ENCODE results near the gene CD52. TPM values are rescaled to one million over a fixed set of nuclear protein-coding genes. Genes with fewer than 3 reads are reported as not detected.
A peak's percentile ranks its signal among the peaks of the same experiment; 100 is the strongest.

CD52 gene
- total RNA-seq, 1 experiment from 2014 or later: 2.8 TPM

DNA sequence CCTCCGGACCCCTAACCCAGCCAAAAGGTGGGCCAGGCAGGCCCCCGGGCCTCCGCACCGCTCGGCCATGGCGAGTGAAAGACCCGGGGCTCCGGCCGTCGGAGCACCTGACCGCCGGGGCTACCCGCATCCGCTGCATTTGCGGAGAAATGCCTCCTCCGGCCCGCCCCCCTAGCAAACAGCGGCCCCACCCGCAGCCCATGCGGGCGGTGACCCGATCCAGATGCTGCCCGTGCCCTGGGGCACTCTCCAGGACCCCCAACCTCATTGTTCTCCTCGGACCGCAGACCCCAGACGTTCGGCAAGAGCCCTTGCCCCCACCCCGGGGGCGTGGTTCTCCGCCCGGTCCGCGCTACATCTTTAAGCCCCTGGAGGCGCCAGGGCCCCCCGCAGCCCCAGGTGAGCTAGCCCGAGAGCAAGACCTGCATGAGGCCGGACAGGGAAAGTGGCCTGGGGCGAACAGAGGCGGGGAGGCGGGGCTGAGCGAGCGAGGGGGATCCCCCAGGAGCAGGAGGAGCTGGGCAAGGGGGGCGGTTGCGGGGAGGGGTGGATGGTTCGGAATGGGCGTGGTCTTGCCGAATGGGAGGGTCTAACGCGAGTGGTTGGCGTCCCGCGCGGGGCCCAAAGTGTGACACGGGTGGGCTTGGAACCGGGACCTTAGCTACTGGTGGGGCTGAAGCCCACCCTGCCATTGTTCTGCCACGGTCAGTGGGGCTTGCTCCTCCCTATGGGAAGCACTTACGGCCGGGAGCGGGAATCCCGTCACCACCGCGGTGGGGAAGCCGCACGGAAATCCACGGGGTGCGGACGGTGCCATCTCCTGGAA is 42.4 kb downstream of the CD52 start (continued):
- TF ChIP-seq ZNF317 (CRISPR knock-in tag; IDR thresholded peaks at IDR 0.05; ENCODE audit: borderline replicate concordance, low read depth) (no peak), SP1 (CRISPR knock-in tag; conservative IDR thresholded peaks at IDR 0.05) (peak; percentile 84; the same call in 1 of the 2 replicates), ZNF423 (CRISPR knock-in tag; IDR thresholded peaks at IDR 0.05) (peak; percentile 71)
- TF ChIP-seq, protein P1, sequence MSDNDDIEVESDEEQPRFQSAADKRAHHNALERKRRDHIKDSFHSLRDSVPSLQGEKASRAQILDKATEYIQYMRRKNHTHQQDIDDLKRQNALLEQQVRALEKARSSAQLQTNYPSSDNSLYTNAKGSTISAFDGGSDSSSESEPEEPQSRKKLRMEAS (CRISPR knock-in tag; IDR thresholded peaks at IDR 0.05): peak; percentile 43

DNA sequence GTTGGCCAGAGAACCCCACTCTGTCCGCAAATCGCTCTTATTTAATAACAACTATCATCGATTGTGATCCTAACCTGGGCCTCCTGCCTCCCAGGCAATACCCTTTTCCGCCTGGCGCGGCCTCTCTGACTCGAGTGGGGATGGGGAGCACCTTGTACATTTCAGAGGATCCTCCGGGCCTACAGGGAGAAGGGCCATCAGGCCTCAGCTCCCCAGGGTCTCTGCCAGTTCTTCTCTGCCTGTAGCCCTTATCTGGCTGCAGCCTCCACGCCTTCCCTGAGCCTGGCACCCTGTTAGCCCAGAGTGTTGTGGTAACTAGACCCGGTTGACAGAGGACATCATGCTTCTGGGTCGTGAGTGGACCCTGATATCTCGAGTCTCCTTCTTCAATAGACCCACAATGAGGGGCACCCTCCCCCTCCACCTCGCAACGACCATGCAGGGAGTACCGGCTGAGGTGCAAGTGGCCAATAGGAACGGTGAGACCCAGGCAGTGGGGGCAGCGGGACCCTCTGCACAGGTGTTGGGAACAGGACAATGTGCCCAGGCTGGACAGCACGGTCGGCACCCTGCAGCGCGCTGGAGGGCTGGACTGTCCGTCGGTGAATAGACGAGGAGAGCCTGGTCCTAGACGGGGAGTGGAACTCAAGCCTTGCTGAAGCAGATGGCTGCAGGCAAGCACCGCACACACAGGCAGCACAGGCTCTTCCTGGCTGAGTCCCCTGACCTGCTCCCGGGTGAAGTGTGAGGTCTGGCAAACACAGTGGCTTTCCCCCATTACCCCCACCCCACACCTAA is 43.2 kb downstream of the CD52 start:
- Mint-ChIP-seq H3K9me3 (no peaks in the 10 kb centered on the region), H3K27me3 (ENCODE audit: low read depth) (peaks cover 43% of the 10 kb centered on the region), H3K36me3 (no peaks in the 10 kb centered on the region), H3K4me1 (peaks cover 39% of the 10 kb centered on the region), H3K4me3 (peak overlapping the region; percentile 83), H3K27ac (no peak overlapping the region)
- CTCF ChIA-PET: interaction anchor here (0.7 to 3.6 kb wide), 14 partner anchors 9 to 184 kb away, joined by 3 to 30 read pairs (median 4); partner anchors contain the start of genes CATSPER4, CEP85, CNKSR1 and LIN28A
- POLR2A ChIA-PET: interaction anchor here (0.9 to 1.1 kb wide), 2 partner anchors 49 to 56 kb away, joined by 3 read pairs; partner anchors contain the start of gene LIN28A
- DNase-seq (ENCODE audit: low spot score) (no peak), ATAC-seq (no peak)
- TF ChIP-seq, protein P2, sequence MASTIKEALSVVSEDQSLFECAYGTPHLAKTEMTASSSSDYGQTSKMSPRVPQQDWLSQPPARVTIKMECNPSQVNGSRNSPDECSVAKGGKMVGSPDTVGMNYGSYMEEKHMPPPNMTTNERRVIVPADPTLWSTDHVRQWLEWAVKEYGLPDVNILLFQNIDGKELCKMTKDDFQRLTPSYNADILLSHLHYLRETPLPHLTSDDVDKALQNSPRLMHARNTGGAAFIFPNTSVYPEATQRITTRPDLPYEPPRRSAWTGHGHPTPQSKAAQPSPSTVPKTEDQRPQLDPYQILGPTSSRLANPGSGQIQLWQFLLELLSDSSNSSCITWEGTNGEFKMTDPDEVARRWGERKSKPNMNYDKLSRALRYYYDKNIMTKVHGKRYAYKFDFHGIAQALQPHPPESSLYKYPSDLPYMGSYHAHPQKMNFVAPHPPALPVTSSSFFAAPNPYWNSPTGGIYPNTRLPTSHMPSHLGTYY (CRISPR knock-in tag; IDR thresholded peaks at IDR 0.05): no peak
- no peak for TF ChIP-seq NFATC4 (CRISPR knock-in tag; IDR thresholded peaks at IDR 0.05)
- TF ChIP-seq, protein P3, sequence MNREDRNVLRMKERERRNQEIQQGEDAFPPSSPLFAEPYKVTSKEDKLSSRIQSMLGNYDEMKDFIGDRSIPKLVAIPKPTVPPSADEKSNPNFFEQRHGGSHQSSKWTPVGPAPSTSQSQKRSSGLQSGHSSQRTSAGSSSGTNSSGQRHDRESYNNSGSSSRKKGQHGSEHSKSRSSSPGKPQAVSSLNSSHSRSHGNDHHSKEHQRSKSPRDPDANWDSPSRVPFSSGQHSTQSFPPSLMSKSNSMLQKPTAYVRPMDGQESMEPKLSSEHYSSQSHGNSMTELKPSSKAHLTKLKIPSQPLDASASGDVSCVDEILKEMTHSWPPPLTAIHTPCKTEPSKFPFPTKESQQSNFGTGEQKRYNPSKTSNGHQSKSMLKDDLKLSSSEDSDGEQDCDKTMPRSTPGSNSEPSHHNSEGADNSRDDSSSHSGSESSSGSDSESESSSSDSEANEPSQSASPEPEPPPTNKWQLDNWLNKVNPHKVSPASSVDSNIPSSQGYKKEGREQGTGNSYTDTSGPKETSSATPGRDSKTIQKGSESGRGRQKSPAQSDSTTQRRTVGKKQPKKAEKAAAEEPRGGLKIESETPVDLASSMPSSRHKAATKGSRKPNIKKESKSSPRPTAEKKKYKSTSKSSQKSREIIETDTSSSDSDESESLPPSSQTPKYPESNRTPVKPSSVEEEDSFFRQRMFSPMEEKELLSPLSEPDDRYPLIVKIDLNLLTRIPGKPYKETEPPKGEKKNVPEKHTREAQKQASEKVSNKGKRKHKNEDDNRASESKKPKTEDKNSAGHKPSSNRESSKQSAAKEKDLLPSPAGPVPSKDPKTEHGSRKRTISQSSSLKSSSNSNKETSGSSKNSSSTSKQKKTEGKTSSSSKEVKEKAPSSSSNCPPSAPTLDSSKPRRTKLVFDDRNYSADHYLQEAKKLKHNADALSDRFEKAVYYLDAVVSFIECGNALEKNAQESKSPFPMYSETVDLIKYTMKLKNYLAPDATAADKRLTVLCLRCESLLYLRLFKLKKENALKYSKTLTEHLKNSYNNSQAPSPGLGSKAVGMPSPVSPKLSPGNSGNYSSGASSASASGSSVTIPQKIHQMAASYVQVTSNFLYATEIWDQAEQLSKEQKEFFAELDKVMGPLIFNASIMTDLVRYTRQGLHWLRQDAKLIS (CRISPR knock-in tag; IDR thresholded peaks at IDR 0.05; ENCODE audit: borderline replicate concordance): no peak
- TF ChIP-seq, protein P4, sequence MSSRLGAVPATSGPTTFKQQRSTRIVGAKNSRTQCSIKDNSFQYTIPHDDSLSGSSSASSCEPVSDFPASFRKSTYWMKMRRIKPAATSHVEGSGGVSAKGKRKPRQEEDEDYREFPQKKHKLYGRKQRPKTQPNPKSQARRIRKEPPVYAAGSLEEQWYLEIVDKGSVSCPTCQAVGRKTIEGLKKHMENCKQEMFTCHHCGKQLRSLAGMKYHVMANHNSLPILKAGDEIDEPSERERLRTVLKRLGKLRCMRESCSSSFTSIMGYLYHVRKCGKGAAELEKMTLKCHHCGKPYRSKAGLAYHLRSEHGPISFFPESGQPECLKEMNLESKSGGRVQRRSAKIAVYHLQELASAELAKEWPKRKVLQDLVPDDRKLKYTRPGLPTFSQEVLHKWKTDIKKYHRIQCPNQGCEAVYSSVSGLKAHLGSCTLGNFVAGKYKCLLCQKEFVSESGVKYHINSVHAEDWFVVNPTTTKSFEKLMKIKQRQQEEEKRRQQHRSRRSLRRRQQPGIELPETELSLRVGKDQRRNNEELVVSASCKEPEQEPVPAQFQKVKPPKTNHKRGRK (CRISPR knock-in tag; IDR thresholded peaks at IDR 0.05; ENCODE audit: borderline replicate concordance): no peak
- TF ChIP-seq SP1 (CRISPR knock-in tag; conservative IDR thresholded peaks at IDR 0.05): no peak
- TF ChIP-seq RORB (CRISPR knock-in tag; IDR thresholded peaks at IDR 0.05): no peak
- no peak for TF ChIP-seq OVOL2 (CRISPR knock-in tag; IDR thresholded peaks at IDR 0.05; ENCODE audit: borderline replicate concordance)
- TF ChIP-seq, protein P5, sequence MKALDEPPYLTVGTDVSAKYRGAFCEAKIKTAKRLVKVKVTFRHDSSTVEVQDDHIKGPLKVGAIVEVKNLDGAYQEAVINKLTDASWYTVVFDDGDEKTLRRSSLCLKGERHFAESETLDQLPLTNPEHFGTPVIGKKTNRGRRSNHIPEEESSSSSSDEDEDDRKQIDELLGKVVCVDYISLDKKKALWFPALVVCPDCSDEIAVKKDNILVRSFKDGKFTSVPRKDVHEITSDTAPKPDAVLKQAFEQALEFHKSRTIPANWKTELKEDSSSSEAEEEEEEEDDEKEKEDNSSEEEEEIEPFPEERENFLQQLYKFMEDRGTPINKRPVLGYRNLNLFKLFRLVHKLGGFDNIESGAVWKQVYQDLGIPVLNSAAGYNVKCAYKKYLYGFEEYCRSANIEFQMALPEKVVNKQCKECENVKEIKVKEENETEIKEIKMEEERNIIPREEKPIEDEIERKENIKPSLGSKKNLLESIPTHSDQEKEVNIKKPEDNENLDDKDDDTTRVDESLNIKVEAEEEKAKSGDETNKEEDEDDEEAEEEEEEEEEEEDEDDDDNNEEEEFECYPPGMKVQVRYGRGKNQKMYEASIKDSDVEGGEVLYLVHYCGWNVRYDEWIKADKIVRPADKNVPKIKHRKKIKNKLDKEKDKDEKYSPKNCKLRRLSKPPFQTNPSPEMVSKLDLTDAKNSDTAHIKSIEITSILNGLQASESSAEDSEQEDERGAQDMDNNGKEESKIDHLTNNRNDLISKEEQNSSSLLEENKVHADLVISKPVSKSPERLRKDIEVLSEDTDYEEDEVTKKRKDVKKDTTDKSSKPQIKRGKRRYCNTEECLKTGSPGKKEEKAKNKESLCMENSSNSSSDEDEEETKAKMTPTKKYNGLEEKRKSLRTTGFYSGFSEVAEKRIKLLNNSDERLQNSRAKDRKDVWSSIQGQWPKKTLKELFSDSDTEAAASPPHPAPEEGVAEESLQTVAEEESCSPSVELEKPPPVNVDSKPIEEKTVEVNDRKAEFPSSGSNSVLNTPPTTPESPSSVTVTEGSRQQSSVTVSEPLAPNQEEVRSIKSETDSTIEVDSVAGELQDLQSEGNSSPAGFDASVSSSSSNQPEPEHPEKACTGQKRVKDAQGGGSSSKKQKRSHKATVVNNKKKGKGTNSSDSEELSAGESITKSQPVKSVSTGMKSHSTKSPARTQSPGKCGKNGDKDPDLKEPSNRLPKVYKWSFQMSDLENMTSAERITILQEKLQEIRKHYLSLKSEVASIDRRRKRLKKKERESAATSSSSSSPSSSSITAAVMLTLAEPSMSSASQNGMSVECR (CRISPR knock-in tag; IDR thresholded peaks at IDR 0.05; ENCODE audit: borderline replicate concordance): no peak
- no peak for TF ChIP-seq GTF2I (CRISPR knock-in tag; conservative IDR thresholded peaks at IDR 0.05)
- TF ChIP-seq, protein P6, sequence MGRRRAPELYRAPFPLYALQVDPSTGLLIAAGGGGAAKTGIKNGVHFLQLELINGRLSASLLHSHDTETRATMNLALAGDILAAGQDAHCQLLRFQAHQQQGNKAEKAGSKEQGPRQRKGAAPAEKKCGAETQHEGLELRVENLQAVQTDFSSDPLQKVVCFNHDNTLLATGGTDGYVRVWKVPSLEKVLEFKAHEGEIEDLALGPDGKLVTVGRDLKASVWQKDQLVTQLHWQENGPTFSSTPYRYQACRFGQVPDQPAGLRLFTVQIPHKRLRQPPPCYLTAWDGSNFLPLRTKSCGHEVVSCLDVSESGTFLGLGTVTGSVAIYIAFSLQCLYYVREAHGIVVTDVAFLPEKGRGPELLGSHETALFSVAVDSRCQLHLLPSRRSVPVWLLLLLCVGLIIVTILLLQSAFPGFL (CRISPR knock-in tag; IDR thresholded peaks at IDR 0.05; ENCODE audit: borderline replicate concordance): no peak
- no peak for TF ChIP-seq JAZF1 (CRISPR knock-in tag; IDR thresholded peaks at IDR 0.05)
- TF ChIP-seq, protein P7, sequence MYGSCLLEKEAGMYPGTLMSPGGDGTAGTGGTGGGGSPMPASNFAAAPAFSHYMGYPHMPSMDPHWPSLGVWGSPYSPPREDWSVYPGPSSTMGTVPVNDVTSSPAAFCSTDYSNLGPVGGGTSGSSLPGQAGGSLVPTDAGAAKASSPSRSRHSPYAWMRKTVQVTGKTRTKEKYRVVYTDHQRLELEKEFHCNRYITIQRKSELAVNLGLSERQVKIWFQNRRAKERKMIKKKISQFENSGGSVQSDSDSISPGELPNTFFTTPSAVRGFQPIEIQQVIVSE (CRISPR knock-in tag; IDR thresholded peaks at IDR 0.05; ENCODE audit: borderline replicate concordance): no peak

Data from WTC11 (cell line).